Measurements from ENCODE around the gene TMEM232. TPM values are rescaled to one million over a fixed set of nuclear protein-coding genes. Genes with fewer than 3 reads are reported as not detected.
"Not testable (repeated sequence)": the region's sequence is repeated elsewhere in the genome, so short reads cannot be mapped to it uniquely, and the experiment has no call there.

TMEM232 gene
- polyA plus RNA-seq, 1 donor (not counting 4 experiments of a cell fraction or from before 2014, with no cell fraction given) = 1.00 TPM

DNA sequence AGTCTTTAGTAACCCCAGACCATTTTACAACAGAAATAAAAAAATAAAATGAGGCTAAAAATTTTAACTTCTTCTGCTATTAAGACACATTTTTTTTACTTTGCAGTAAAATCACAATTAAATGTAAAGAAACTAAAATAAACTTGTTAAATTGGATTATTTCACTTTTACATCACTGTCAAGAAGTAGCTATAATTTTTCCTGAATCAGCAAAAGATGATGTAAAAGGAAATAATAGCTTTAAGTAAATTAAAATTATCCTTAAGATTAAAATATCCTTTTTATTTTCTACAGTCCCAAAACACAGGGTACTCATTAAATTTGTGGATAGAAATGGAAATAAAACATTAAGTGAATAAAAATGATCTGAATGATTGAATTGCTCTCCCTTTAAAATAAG is 44.5 kb downstream of the TMEM232 start:
- TF ChIP-seq, protein P1, sequence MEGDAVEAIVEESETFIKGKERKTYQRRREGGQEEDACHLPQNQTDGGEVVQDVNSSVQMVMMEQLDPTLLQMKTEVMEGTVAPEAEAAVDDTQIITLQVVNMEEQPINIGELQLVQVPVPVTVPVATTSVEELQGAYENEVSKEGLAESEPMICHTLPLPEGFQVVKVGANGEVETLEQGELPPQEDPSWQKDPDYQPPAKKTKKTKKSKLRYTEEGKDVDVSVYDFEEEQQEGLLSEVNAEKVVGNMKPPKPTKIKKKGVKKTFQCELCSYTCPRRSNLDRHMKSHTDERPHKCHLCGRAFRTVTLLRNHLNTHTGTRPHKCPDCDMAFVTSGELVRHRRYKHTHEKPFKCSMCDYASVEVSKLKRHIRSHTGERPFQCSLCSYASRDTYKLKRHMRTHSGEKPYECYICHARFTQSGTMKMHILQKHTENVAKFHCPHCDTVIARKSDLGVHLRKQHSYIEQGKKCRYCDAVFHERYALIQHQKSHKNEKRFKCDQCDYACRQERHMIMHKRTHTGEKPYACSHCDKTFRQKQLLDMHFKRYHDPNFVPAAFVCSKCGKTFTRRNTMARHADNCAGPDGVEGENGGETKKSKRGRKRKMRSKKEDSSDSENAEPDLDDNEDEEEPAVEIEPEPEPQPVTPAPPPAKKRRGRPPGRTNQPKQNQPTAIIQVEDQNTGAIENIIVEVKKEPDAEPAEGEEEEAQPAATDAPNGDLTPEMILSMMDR (optimal IDR thresholded peaks at IDR 0.05 in 1 of 3, IDR thresholded peaks at IDR 0.05 in 1 of 3, conservative IDR thresholded peaks at IDR 0.05 in 1 of 3; ENCODE audit: extremely low read depth in 1 of 3, insufficient read depth in 2 of 3, low read length in 3 of 3) = no peak
- TF ChIP-seq EZH2 (IDR thresholded peaks at IDR 0.05; ENCODE audit: low read length) = no peak
- dilution Hi-C loops (cut with MboI; ENCODE audit: extremely low pct_ligation_motif_present, low sequenced_read_pairs) = no loop called here
- Histone ChIP-seq H3K9me3 (ENCODE audit: control insufficient read depth, low read depth, low read length) (no peaks in the 10 kb centered on the region), H2AFZ (ENCODE audit: control insufficient read depth, low read length) (no peak overlapping the region), H3K4me3 (ENCODE audit: control insufficient read depth in 2 of 3, extremely low read depth in 1 of 3, insufficient read depth in 2 of 3, low read depth in 1 of 3, low read length in 3 of 3) (no peak overlapping the region), H3K4me1 (ENCODE audit: control insufficient read depth, extremely low read depth, insufficient read depth, low read length) (no peaks in the 10 kb centered on the region), H3K9me1 (ENCODE audit: control insufficient read depth, extremely low read depth, insufficient read depth, low read length) (no peaks in the 10 kb centered on the region), H3K27ac (ENCODE audit: control insufficient read depth, insufficient read depth, low read length) (no peak overlapping the region), H3K9ac (ENCODE audit: control insufficient read depth, extremely low read depth, insufficient read depth, low read length) (no peak overlapping the region), H4K20me1 (ENCODE audit: control insufficient read depth, extremely low read depth, insufficient read depth, low read length) (no peaks in the 10 kb centered on the region), H3K79me2 (ENCODE audit: control insufficient read depth, insufficient read depth, low read length) (no peaks in the 10 kb centered on the region), H3K36me3 (ENCODE audit: control insufficient read depth in 2 of 2, extremely low read depth in 1 of 2, insufficient read depth in 2 of 2, low read length in 2 of 2) (no peaks in the 10 kb centered on the region), H3K27me3 (ENCODE audit: control insufficient read depth, extremely low read depth, insufficient read depth, low read length) (no peaks in the 10 kb centered on the region), H3K4me2 (ENCODE audit: control insufficient read depth, extremely low read depth, insufficient read depth, low read depth, low read length) (no peak overlapping the region)
- no peak for DNase-seq (ENCODE audit: low read depth, low spot score)
- no peak for FAIRE-seq

DNA sequence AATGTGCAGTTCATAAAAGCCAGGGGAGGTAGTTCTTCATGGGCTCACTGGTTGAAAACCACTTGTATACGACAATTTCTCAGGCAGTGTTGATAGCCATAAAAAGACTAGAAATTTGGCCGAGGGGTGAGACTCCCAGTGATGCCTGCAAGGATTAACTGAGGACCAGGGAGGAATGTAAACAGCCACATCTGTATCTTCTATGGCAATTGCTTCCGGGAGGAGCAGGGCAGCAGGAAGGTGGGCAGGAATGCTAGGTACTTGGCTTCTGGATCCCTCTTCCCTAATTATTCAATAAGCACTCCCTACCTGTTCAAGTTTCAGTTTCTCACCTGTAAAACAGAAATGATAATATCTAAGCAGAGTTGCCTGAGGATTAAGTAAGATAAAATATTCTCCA is 45.4 kb downstream of the TMEM232 start:
- DNase-seq (ENCODE audit: low read depth, low spot score) (no peak), FAIRE-seq (no peak)
- Histone ChIP-seq H3K4me3 (ENCODE audit: control insufficient read depth in 2 of 3, extremely low read depth in 1 of 3, insufficient read depth in 2 of 3, low read depth in 1 of 3, low read length in 3 of 3) (no peak overlapping the region), H3K9ac (ENCODE audit: control insufficient read depth, extremely low read depth, insufficient read depth, low read length) (no peak overlapping the region), H3K4me2 (ENCODE audit: control insufficient read depth, extremely low read depth, insufficient read depth, low read depth, low read length) (no peak overlapping the region), H3K9me1 (ENCODE audit: control insufficient read depth, extremely low read depth, insufficient read depth, low read length) (no peaks in the 10 kb centered on the region), H3K27ac (ENCODE audit: control insufficient read depth, insufficient read depth, low read length) (no peak overlapping the region), H3K9me3 (ENCODE audit: control insufficient read depth, low read depth, low read length) (no peaks in the 10 kb centered on the region), H3K36me3 (ENCODE audit: control insufficient read depth in 2 of 2, extremely low read depth in 1 of 2, insufficient read depth in 2 of 2, low read length in 2 of 2) (no peaks in the 10 kb centered on the region), H3K79me2 (ENCODE audit: control insufficient read depth, insufficient read depth, low read length) (no peaks in the 10 kb centered on the region), H3K4me1 (ENCODE audit: control insufficient read depth, extremely low read depth, insufficient read depth, low read length) (no peaks in the 10 kb centered on the region), H4K20me1 (ENCODE audit: control insufficient read depth, extremely low read depth, insufficient read depth, low read length) (no peaks in the 10 kb centered on the region), H2AFZ (ENCODE audit: control insufficient read depth, low read length) (no peak overlapping the region), H3K27me3 (ENCODE audit: control insufficient read depth, extremely low read depth, insufficient read depth, low read length) (no peaks in the 10 kb centered on the region)
- no peak for TF ChIP-seq EZH2 (IDR thresholded peaks at IDR 0.05; ENCODE audit: low read length)
- TF ChIP-seq, protein P1 (optimal IDR thresholded peaks at IDR 0.05 in 1 of 3, IDR thresholded peaks at IDR 0.05 in 1 of 3, conservative IDR thresholded peaks at IDR 0.05 in 1 of 3; ENCODE audit: extremely low read depth in 1 of 3, insufficient read depth in 2 of 3, low read length in 3 of 3) = no peak
- dilution Hi-C loops (cut with MboI; ENCODE audit: extremely low pct_ligation_motif_present, low sequenced_read_pairs) = no loop called here

DNA sequence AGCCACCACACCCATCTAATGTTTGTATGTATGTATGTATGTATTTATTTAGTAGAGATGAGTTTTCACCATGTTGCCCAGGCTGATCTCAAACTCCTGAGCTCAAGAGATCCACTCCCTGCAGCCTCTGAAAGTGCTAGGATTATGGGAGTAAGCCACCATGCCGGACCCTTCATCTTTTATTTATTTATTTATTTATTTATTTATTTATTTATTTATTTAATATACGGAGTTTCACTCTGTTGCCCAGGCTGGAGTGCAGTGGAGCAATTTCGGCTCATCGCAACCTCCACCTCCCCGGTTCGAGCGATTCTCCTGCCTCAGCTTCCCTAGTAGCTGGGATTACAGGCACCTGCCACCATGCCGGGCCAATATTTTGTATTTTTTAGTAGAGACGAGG is 49.9 kb downstream of the TMEM232 start:
- H2AFZ ChIP-seq (ENCODE audit: control insufficient read depth, low read length); H3K79me2 ChIP-seq (ENCODE audit: control insufficient read depth, insufficient read depth, low read length); H3K9me3 ChIP-seq (ENCODE audit: control insufficient read depth, low read depth, low read length); FAIRE-seq; H3K4me1 ChIP-seq (ENCODE audit: control insufficient read depth, extremely low read depth, insufficient read depth, low read length); H3K9ac ChIP-seq (ENCODE audit: control insufficient read depth, extremely low read depth, insufficient read depth, low read length); H3K4me2 ChIP-seq (ENCODE audit: control insufficient read depth, extremely low read depth, insufficient read depth, low read depth, low read length); H3K27ac ChIP-seq (ENCODE audit: control insufficient read depth, insufficient read depth, low read length); H3K27me3 ChIP-seq (ENCODE audit: control insufficient read depth, extremely low read depth, insufficient read depth, low read length); dilution Hi-C loops (cut with MboI; ENCODE audit: extremely low pct_ligation_motif_present, low sequenced_read_pairs); H3K36me3 ChIP-seq (ENCODE audit: control insufficient read depth in 2 of 2, extremely low read depth in 1 of 2, insufficient read depth in 2 of 2, low read length in 2 of 2); H3K9me1 ChIP-seq (ENCODE audit: control insufficient read depth, extremely low read depth, insufficient read depth, low read length); H3K4me3 ChIP-seq (ENCODE audit: control insufficient read depth in 2 of 3, extremely low read depth in 1 of 3, insufficient read depth in 2 of 3, low read depth in 1 of 3, low read length in 3 of 3); H4K20me1 ChIP-seq (ENCODE audit: control insufficient read depth, extremely low read depth, insufficient read depth, low read length); DNase-seq (ENCODE audit: low read depth, low spot score): not testable (repeated sequence)

Measured in keratinocyte (primary cell).